Measurements from ENCODE around the gene PKNOX2. TPM values are rescaled to one million over a fixed set of nuclear protein-coding genes. Genes with fewer than 3 reads are reported as not detected.

The PKNOX2 gene
- total RNA-seq, 1 donor from 2014 or later: 8.7 TPM

GRCh38 chr11:125227151-125227550 lies 62.6 kb downstream of the PKNOX2 start:
- no peaks in the 10 kb centered on the region for H3K27me3 Mint-ChIP-seq (ENCODE audit: unreplicated experiment)
- H3K36me3 Mint-ChIP-seq (ENCODE audit: unreplicated experiment): no peaks in the 10 kb centered on the region
- H3K4me1 Mint-ChIP-seq (ENCODE audit: low read depth, unreplicated experiment): peaks cover 3% of the 10 kb centered on the region
- peaks cover 1% of the 10 kb centered on the region for H3K9me3 Mint-ChIP-seq (ENCODE audit: unreplicated experiment)
- no peak overlapping the region for H3K4me3 Mint-ChIP-seq (ENCODE audit: unreplicated experiment)
- no peak for DNase-seq
- TF ChIP-seq, protein P1, sequence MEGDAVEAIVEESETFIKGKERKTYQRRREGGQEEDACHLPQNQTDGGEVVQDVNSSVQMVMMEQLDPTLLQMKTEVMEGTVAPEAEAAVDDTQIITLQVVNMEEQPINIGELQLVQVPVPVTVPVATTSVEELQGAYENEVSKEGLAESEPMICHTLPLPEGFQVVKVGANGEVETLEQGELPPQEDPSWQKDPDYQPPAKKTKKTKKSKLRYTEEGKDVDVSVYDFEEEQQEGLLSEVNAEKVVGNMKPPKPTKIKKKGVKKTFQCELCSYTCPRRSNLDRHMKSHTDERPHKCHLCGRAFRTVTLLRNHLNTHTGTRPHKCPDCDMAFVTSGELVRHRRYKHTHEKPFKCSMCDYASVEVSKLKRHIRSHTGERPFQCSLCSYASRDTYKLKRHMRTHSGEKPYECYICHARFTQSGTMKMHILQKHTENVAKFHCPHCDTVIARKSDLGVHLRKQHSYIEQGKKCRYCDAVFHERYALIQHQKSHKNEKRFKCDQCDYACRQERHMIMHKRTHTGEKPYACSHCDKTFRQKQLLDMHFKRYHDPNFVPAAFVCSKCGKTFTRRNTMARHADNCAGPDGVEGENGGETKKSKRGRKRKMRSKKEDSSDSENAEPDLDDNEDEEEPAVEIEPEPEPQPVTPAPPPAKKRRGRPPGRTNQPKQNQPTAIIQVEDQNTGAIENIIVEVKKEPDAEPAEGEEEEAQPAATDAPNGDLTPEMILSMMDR (IDR thresholded peaks at IDR 0.05; ENCODE audit: partially characterized antibody, unreplicated experiment): no peak
- H3K27ac Mint-ChIP-seq (ENCODE audit: unreplicated experiment): no peak overlapping the region

DNA sequence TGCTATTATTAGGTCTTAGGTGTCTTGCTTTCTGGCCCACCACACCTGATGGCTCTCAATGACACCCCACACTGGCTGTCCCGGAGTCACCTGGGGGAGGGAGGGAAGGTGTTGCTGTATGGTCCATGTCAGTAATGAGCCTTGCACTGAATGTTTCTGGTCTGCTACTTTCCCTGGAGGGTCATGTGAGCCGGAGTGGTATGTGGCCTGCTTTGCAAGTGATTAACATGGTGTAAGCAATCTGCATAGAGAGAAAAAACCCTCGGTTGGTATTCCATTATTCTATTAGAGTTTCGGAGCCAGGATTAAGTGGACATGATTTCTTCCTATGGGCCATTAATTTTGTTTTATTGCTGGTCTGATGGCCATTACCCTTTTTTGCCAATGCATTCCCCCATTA lies 63.9 kb downstream of the PKNOX2 start:
- no peak for DNase-seq
- H3K4me3 Mint-ChIP-seq (ENCODE audit: unreplicated experiment): no peak overlapping the region
- H3K9me3 Mint-ChIP-seq (ENCODE audit: unreplicated experiment): no peaks in the 10 kb centered on the region
- no peaks in the 10 kb centered on the region for H3K4me1 Mint-ChIP-seq (ENCODE audit: low read depth, unreplicated experiment)
- TF ChIP-seq, protein P1 (IDR thresholded peaks at IDR 0.05; ENCODE audit: partially characterized antibody, unreplicated experiment): no peak
- no peak overlapping the region for H3K27ac Mint-ChIP-seq (ENCODE audit: unreplicated experiment)
- H3K36me3 Mint-ChIP-seq (ENCODE audit: unreplicated experiment): no peaks in the 10 kb centered on the region
- no peaks in the 10 kb centered on the region for H3K27me3 Mint-ChIP-seq (ENCODE audit: unreplicated experiment)

GRCh38 chr11:125228993-125229392 lies 64.4 kb downstream of the PKNOX2 start:
- Mint-ChIP-seq H3K9me3 (ENCODE audit: unreplicated experiment) (peaks cover 2% of the 10 kb centered on the region), H3K4me3 (ENCODE audit: unreplicated experiment) (no peak overlapping the region), H3K27ac (ENCODE audit: unreplicated experiment) (no peak overlapping the region), H3K36me3 (ENCODE audit: unreplicated experiment) (no peaks in the 10 kb centered on the region), H3K27me3 (ENCODE audit: unreplicated experiment) (peaks cover 2% of the 10 kb centered on the region), H3K4me1 (ENCODE audit: low read depth, unreplicated experiment) (no peaks in the 10 kb centered on the region)
- TF ChIP-seq, protein P1 (IDR thresholded peaks at IDR 0.05; ENCODE audit: partially characterized antibody, unreplicated experiment): no peak
- no peak for DNase-seq

DNA sequence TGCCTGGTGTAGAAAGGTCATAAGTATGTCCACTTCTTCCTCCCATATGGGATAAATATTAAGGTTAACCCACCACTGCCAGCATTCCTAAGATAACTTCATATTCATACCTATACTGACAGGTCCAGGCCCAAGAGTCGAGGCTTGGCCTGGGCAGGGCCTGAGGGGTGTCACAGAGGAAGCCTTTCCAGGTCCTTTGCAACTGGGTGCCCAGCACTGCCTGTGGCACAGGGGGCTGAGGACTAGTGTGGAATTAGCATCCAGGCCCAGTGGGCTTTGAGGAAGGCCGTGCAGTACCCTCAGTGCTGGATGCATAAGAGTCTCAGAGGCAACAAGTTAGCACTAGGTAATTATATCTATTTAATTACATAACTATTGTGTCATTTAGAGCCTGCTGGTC lies 65.4 kb downstream of the PKNOX2 start:
- Mint-ChIP-seq H3K4me3 (ENCODE audit: unreplicated experiment) (no peak overlapping the region), H3K27ac (ENCODE audit: unreplicated experiment) (no peak overlapping the region), H3K9me3 (ENCODE audit: unreplicated experiment) (peaks cover 3% of the 10 kb centered on the region), H3K27me3 (ENCODE audit: unreplicated experiment) (peaks cover 2% of the 10 kb centered on the region), H3K36me3 (ENCODE audit: unreplicated experiment) (no peaks in the 10 kb centered on the region), H3K4me1 (ENCODE audit: low read depth, unreplicated experiment) (no peaks in the 10 kb centered on the region)
- DNase-seq: no peak
- TF ChIP-seq, protein P1 (IDR thresholded peaks at IDR 0.05; ENCODE audit: partially characterized antibody, unreplicated experiment): no peak

DNA sequence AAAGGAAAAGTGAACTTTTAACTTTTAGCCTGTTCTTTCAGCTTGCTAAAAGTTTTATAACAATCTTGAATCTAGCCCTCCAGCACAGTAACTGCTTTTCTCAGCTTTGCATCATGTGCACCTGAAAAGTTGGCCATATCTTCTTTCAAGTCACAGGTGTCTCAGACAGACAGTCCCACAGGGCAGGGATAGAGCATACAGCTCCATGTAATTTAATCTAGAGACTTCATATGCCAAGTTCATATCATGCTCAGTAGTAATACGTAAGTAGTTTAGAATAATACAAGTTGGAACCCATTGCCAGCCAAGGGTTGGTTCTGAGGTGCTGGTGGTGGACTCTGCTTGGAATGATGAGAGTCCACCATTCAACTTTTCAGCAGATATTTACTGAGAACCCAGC lies 68.6 kb downstream of the PKNOX2 start:
- H3K27ac Mint-ChIP-seq (ENCODE audit: unreplicated experiment): no peak overlapping the region
- H3K4me3 Mint-ChIP-seq (ENCODE audit: unreplicated experiment): no peak overlapping the region
- TF ChIP-seq, protein P1 (IDR thresholded peaks at IDR 0.05; ENCODE audit: partially characterized antibody, unreplicated experiment): no peak
- H3K36me3 Mint-ChIP-seq (ENCODE audit: unreplicated experiment): no peaks in the 10 kb centered on the region
- peaks cover 3% of the 10 kb centered on the region for H3K27me3 Mint-ChIP-seq (ENCODE audit: unreplicated experiment)
- H3K4me1 Mint-ChIP-seq (ENCODE audit: low read depth, unreplicated experiment): no peaks in the 10 kb centered on the region
- H3K9me3 Mint-ChIP-seq (ENCODE audit: unreplicated experiment): peaks cover 5% of the 10 kb centered on the region
- no peak for DNase-seq

Data from glutamatergic neuron (in vitro differentiated cells).